HepG2 (cell line): ENCODE measurements around the gene BCL11B. TPM values are rescaled to one million over a fixed set of nuclear protein-coding genes. Genes with fewer than 3 reads are reported as not detected.

ENCODE experiments used
- ATAC-seq: fragments of 200-7000 bp; cut with Tn5 transposase; 3 replicates; pipeline ENCODE4 v1.9.1; 2020; ENCODE audit warnings: mild to moderate bottlenecking, moderate library complexity
- BruUV-seq: library from RNA; stranded (reverse); fragments of 400-500 nt; replicated peaks from 2 replicates; lab custom pipeline; 2021; lab: Mats Ljungman, UMichigan
- CTCF ChIA-PET: fragments of 300-600 bp; formaldehyde crosslinking; extraction: SDS; loops from one replicate; lab custom pipeline; 2021; ENCODE audit warnings: low total read pairs, inconsistent platforms, low intra/inter-chr PET ratio; lab: Yijun Ruan, JAX
- POLR2A ChIA-PET: fragments of 350-600 bp; sonication (Branson Sonifier 250); formaldehyde crosslinking; loops from one replicate; lab custom pipeline; 2020; ENCODE audit warnings: antibody characterized with exemption, inconsistent platforms; lab: Yijun Ruan, JAX
- DNase-seq: peaks from one replicate; pipeline ENCODE4 v3.0.0-alpha.2; 2015; ENCODE audit warnings: low spot score
- FAIRE-seq: peaks from 3 replicates; lab custom pipeline; 2011; peaks lifted over from hg19 to GRCh38; lab: Jason Lieb, UNC
- H2AFZ ChIP-seq: one replicate; pipeline ENCODE4 v1.6.1; 2011; ENCODE audit warnings: low read length, inconsistent platforms
- H3K27ac ChIP-seq: fragments of 300-600 bp; 3 replicates; pipeline ENCODE4 v1.8.0; 2011; ENCODE audit warnings: mixed run types, mild to moderate bottlenecking, mixed read lengths, low read length, inconsistent platforms; ENCODE audit not compliant: insufficient read depth; ENCODE audit errors: extremely low read length
- H3K27me3 ChIP-seq, 2 experiments: fragments of 200-600 bp in 1 of 2; 2 replicates in 1 of 2; 3 replicates in 1 of 2; pipeline versions ENCODE4 v1.6.0 to v1.8.0; 2011; ENCODE audit warnings: low read length in 2 of 2, mild to moderate bottlenecking in 2 of 2, moderate library complexity in 2 of 2, inconsistent platforms in 1 of 2; ENCODE audit not compliant: insufficient read depth in 2 of 2, control insufficient read depth in 1 of 2
- H3K36me3 ChIP-seq, 2 experiments: fragments of 200-600 bp in 1 of 2; replicated peaks in 1 of 2; 2 replicates in 1 of 2; 3 replicates in 1 of 2; pipeline versions ENCODE4 v1.5.1 to v1.8.0; 2011; ENCODE audit warnings: low read length in 2 of 2, inconsistent platforms in 1 of 2; ENCODE audit not compliant: insufficient read depth in 2 of 2, control insufficient read depth in 1 of 2
- H3K4me1 ChIP-seq: 2 replicates; pipeline ENCODE4 v1.5.1; 2012; ENCODE audit warnings: low read length, inconsistent platforms; ENCODE audit not compliant: insufficient read depth
- H3K4me2 ChIP-seq: 2 replicates; pipeline ENCODE4 v1.6.0; 2011; ENCODE audit warnings: low read depth, low read length, inconsistent platforms
- H3K4me3 ChIP-seq, 3 experiments: fragments of 200-600 bp in 1 of 3; sonication (generic), shearing (Covaris generic) in 1 of 3; replicated peaks in 1 of 3; 2 replicates each; pipeline ENCODE4 v1.5.1; 2011 to 2016; ENCODE audit warnings: low read length in 3 of 3, inconsistent platforms in 2 of 3, low read depth in 2 of 3, mild to moderate bottlenecking in 2 of 3, control low read depth in 1 of 3, mixed read lengths in 1 of 3; ENCODE audit not compliant: insufficient read depth in 1 of 3
- H3K79me2 ChIP-seq: one replicate; pipeline ENCODE4 v1.6.1; 2011; ENCODE audit warnings: low read length, inconsistent platforms; ENCODE audit not compliant: insufficient read depth
- H3K9ac ChIP-seq: 2 replicates; pipeline ENCODE4 v1.6.0; 2011; ENCODE audit warnings: mild to moderate bottlenecking, low read depth, low read length, inconsistent platforms; ENCODE audit not compliant: insufficient read depth
- H3K9me3 ChIP-seq: 2 replicates; pipeline ENCODE4 v1.5.1; 2012; ENCODE audit warnings: mild to moderate bottlenecking, low read length
- H4K20me1 ChIP-seq: 2 replicates; pipeline ENCODE4 v1.6.0; 2011; ENCODE audit warnings: inconsistent platforms, mild to moderate bottlenecking, low read length, moderate library complexity; ENCODE audit not compliant: insufficient read depth
- NR2F6 ChIP-seq, 2 experiments: IDR thresholded peaks; 2 replicates each; pipeline ENCODE4 v1.6.1; 2016; ENCODE audit warnings: antibody characterized with exemption in 1 of 2, mild to moderate bottlenecking in 1 of 2
- POLR2A ChIP-seq, 2 experiments: IDR thresholded peaks; 2 replicates each; pipeline ENCODE4 v1.6.1; 2011; ENCODE audit warnings: low read depth in 2 of 2, low read length in 2 of 2, mild to moderate bottlenecking in 1 of 2, moderate library complexity in 1 of 2; ENCODE audit not compliant: insufficient read depth in 1 of 2
- PRDM10 ChIP-seq: sonication (generic); formaldehyde crosslinking; IDR thresholded peaks from 2 replicates; pipeline ENCODE4 v1.4.0; 2020; ENCODE audit warnings: low read depth, missing genetic modification reagents
- RAD21 ChIP-seq: fragments of 450-650 bp; formaldehyde crosslinking; IDR thresholded peaks from 2 replicates; pipeline ENCODE4 v1.5.0; 2020; ENCODE audit warnings: mild to moderate bottlenecking
- ZBTB40 ChIP-seq, 2 experiments: fragments of 450-650 bp in 1 of 2; sonication (generic) in 1 of 2; formaldehyde crosslinking in 1 of 2; IDR thresholded peaks; 2 replicates each; pipeline versions ENCODE4 v1.6.1 to v1.8.0; 2016 to 2022; ENCODE audit warnings: antibody characterized with exemption in 1 of 2, mild to moderate bottlenecking in 1 of 2, missing genetic modification reagents in 1 of 2
- ZNF530 ChIP-seq: sonication (generic); formaldehyde crosslinking; IDR thresholded peaks from 2 replicates; pipeline ENCODE4 v1.5.0; 2020; ENCODE audit warnings: low read depth, mild to moderate bottlenecking, missing genetic modification reagents
- ZNF615 ChIP-seq: sonication (generic); formaldehyde crosslinking; IDR thresholded peaks from 2 replicates; pipeline ENCODE4 v1.5.0; 2020; ENCODE audit warnings: mild to moderate bottlenecking, missing genetic modification reagents, borderline replicate concordance
- WGBS: methylation state at CpG from one replicate; pipeline ENCODE4 v1.1.6; 2017; ENCODE audit warnings: low lambda C conversion rate; 5-methylcytosine and 5-hydroxymethylcytosine counted together
- in situ Hi-C: cut with HindIII; loops from 2 replicates; pipeline ENCODE4 v1.10.0; 2017; ENCODE audit warnings: low pct_unique_long_range_greater_than_20kb; ENCODE audit not compliant: extremely low pct_ligation_motif_present
- intact Hi-C: fragments of 100-400 bp; cut with micrococcal nuclease; formaldehyde crosslinking; loops from one replicate; pipeline ENCODE4 v1.10.0; 2022; ENCODE audit not compliant: unreplicated experiment
- polyA plus RNA-seq, 8 experiments: library from polyadenylated mRNA; depleted of rRNA in 3 of 8; stranded (reverse) in 7 of 8; unstranded in 1 of 8; fragments of >200 nt; fragmentation: Illumina TruSeq in 4 of 8; extraction: Trizol in 4 of 8; gene quantifications; 2 replicates each; pipeline versions ENCODE4 v1.2.1 to v1.2.3, GENCODE V29; 2011 to 2016; ENCODE audit warnings: low read depth in 4 of 8, missing spikeins in 1 of 8, mixed read lengths in 1 of 8; ENCODE audit not compliant: insufficient read depth in 1 of 8
- total RNA-seq, 5 experiments: library from RNA; depleted of rRNA; stranded (reverse); fragments of >200 nt; fragmentation: Illumina TruSeq; extraction: Trizol; gene quantifications; 2 replicates each; pipeline ENCODE4 v1.2.3, GENCODE V29; 2016; ENCODE audit warnings: low read depth in 1 of 5

BCL11B gene
- total and polyA plus RNA-seq, 2 of the 13 experiments (the other 11 are each of a cell fraction or from before 2014, with no cell fraction given) = not detected

GRCh38 chr14:99244367-99244901, 27.6 kb downstream of the BCL11B start (continued):
- no peak for TF ChIP-seq PRDM10 (CRISPR knock-in tag)
- no peak for TF ChIP-seq ZNF615 (CRISPR knock-in tag)

GRCh38 chr14:99242816-99243721, 28.9 kb downstream of the BCL11B start:
- intact Hi-C loops (no loop called here), in situ Hi-C loops (no loop called here)
- Histone ChIP-seq H2AFZ (no peak overlapping the region), H3K4me1 (no peaks in the 10 kb centered on the region), H3K9ac (no peak overlapping the region), H3K4me3 (no peak overlapping the region), H3K4me2 (no peak overlapping the region), H4K20me1 (no peaks in the 10 kb centered on the region), H3K27ac (no peak overlapping the region), H3K27me3 (peaks cover 3 to 75% of the 10 kb centered on the region in 2 experiments), H3K79me2 (no peaks in the 10 kb centered on the region), H3K9me3 (no peaks in the 10 kb centered on the region), H3K36me3 (no peaks in the 10 kb centered on the region)
- FAIRE-seq = no peak
- ChIA-PET POLR2A (no interaction called here), CTCF (no interaction called here)
- DNase-seq = no peak
- no TSS peak for BruUV-seq
- ATAC-seq = no peak
- WGBS = 30% methylated on average over 10 of the region's 10 CpGs
- TF ChIP-seq RAD21 (CRISPR knock-in tag) = no peak
- TF ChIP-seq POLR2A (IDR thresholded peaks at IDR 0.05; ENCODE audit: insufficient read depth in 1 of 2, low read depth in 2 of 2, low read length in 2 of 2) = no peak
- no peak for TF ChIP-seq ZNF530 (CRISPR knock-in tag)
- TF ChIP-seq NR2F6 (IDR thresholded peaks at IDR 0.05) = no peak
- TF ChIP-seq NR2F6 (CRISPR knock-in tag; IDR thresholded peaks at IDR 0.05) = no peak
- no peak for TF ChIP-seq ZBTB40 (IDR thresholded peaks at IDR 0.05)
- no peak for TF ChIP-seq ZBTB40 (CRISPR knock-in tag; IDR thresholded peaks at IDR 0.05)
